Uterus (tissue), 2 donors: Measurements from ENCODE around the gene ITM2B.

ENCODE experiments used
- POLR2A ChIP-seq, 2 donors: fragments of 450-650 bp; IDR thresholded peaks; one replicate each; pipeline ENCODE4 v1.6.1; 2016; ENCODE audit warnings: antibody characterized with exemption in 2 of 2, mild to moderate bottlenecking in 1 of 2, moderate library complexity in 1 of 2
- TF ChIP-seq, protein P1 (sequence below), 4 experiments: fragments of 200-600 bp in 2 of 4; fragments of 450-650 bp in 2 of 4; sonication (generic) in 2 of 4; IDR thresholded peaks; one replicate each; pipeline ENCODE4 v1.5.1; 2016 to 2019; ENCODE audit warnings: antibody characterized with exemption in 4 of 4, mild to moderate bottlenecking in 2 of 4, moderate library complexity in 1 of 4

- TF ChIP-seq, protein P1, sequence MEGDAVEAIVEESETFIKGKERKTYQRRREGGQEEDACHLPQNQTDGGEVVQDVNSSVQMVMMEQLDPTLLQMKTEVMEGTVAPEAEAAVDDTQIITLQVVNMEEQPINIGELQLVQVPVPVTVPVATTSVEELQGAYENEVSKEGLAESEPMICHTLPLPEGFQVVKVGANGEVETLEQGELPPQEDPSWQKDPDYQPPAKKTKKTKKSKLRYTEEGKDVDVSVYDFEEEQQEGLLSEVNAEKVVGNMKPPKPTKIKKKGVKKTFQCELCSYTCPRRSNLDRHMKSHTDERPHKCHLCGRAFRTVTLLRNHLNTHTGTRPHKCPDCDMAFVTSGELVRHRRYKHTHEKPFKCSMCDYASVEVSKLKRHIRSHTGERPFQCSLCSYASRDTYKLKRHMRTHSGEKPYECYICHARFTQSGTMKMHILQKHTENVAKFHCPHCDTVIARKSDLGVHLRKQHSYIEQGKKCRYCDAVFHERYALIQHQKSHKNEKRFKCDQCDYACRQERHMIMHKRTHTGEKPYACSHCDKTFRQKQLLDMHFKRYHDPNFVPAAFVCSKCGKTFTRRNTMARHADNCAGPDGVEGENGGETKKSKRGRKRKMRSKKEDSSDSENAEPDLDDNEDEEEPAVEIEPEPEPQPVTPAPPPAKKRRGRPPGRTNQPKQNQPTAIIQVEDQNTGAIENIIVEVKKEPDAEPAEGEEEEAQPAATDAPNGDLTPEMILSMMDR (IDR thresholded peaks at IDR 0.05): no peak
- no peak for TF ChIP-seq POLR2A (IDR thresholded peaks at IDR 0.05)
Observed at GRCh38 chr13:48273346-48273745, 40.3 kb downstream of the ITM2B start.
